ENCODE results near the gene PAWR.
"Not testable (repeated sequence)": the region's sequence is repeated elsewhere in the genome, so short reads cannot be mapped to it uniquely, and the experiment has no call there.

Gene PAWR

DNA sequence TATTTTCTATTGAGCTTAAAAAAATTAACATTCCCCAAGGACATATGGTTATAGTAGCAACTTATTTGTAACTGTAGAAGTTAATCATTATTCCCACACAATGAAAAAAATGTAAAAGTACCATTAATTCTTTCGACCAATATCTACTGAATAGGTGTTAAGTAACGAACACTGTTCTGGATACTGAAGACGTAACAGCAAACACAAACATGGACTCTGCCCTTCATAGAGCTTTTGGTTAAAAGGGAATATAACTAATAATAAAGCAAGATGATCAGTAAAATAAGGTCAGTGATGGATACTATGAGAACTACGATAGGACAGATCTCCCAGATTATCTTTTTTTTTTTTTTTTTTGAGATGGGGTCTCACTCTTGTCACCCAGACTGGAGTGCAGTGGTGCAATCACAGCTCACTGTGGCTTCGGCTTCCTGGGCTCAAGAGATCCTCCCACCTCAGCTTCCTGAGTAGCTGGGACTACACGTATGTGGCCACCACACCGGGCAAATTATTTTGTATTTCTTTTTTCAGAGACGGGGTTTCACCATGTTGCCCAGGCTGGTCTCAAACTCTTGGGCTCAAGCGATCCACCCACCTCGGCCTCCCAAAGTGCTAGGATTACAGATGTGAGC lies 93.9 kb downstream of the PAWR start:
- H3K36me3 ChIP-seq (ENCODE audit: control insufficient read depth, insufficient read depth, low read length) = no peaks in the 10 kb centered on the region
- H3K27me3 ChIP-seq (ENCODE audit: control insufficient read depth, insufficient read depth, low read length) = no peaks in the 10 kb centered on the region
- H3K4me1 ChIP-seq (ENCODE audit: control insufficient read depth, insufficient read depth, low read length) = no peaks in the 10 kb centered on the region
- no peak overlapping the region for H3K4me3 ChIP-seq (ENCODE audit: low read length)
- H3K27ac ChIP-seq (ENCODE audit: low read depth, low read length) = no peak overlapping the region
- H3K9ac ChIP-seq (ENCODE audit: low read length) = no peak overlapping the region

DNA sequence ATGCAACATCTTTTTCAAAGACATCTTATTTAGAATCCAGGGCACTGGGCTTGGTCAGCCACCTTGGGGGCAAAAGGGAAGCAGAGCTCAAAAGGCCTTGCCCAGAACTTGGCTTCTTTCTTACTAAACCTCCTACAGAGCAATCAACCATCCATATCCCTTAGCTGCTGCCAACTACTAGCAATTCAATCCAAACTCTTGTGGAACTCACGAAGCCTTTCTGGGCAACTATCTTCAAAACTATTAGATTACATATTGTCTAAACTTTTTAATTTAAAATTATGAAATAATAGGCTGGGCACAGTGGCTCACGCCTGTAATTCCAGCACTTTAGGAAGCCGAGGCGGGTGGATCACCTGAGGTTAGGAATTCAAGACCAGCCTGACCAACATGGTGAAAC lies 95.5 kb downstream of the PAWR start:
- Histone ChIP-seq H3K36me3 (ENCODE audit: control insufficient read depth, insufficient read depth, low read length) (no peaks in the 10 kb centered on the region), H3K4me3 (ENCODE audit: low read length) (no peak overlapping the region), H3K9ac (ENCODE audit: low read length) (no peak overlapping the region), H3K27ac (ENCODE audit: low read depth, low read length) (no peak overlapping the region), H3K4me1 (ENCODE audit: control insufficient read depth, insufficient read depth, low read length) (no peaks in the 10 kb centered on the region), H3K27me3 (ENCODE audit: control insufficient read depth, insufficient read depth, low read length) (no peaks in the 10 kb centered on the region)

DNA sequence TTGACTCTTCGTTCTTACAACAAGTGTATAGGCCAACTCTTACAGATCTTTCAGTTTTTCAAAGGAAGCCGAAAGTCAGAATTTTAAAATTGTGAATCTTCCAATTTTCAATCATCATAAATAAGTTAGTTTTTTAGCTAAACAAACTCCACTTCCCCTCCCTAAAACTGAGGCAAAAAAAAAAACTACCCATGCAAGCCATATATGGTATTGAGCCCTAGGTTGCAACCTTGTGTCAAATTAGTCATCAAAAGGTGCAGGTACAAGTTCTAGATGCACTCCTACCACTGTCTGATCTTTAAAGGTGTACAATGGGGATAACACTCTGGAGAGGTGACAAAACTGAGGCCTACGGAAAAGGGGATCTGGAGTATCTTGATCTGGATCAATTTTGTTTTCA lies 97.9 kb downstream of the PAWR start:
- Histone ChIP-seq H3K4me3 (ENCODE audit: low read length) (no peak overlapping the region), H3K36me3 (ENCODE audit: control insufficient read depth, insufficient read depth, low read length) (no peaks in the 10 kb centered on the region), H3K4me1 (ENCODE audit: control insufficient read depth, insufficient read depth, low read length) (no peaks in the 10 kb centered on the region), H3K27ac (ENCODE audit: low read depth, low read length) (no peak overlapping the region), H3K9ac (ENCODE audit: low read length) (no peak overlapping the region), H3K27me3 (ENCODE audit: control insufficient read depth, insufficient read depth, low read length) (no peaks in the 10 kb centered on the region)

DNA sequence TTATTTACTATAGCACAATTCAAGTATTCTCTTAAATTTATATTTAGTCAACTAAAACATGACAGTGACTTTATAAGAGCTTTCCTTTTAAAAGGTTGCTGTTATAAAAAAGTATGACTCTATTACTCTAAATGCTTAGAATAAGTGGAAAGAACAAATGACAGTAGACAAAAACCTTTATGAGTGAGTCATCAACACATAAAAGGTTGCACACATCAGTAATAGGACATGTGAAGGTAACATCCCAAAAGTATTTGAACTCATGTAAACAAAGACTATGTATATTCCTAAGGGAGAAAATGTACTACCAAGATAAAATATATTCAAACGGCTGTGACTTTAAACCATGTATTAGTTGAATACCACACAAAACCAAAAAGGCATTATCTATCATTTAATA lies 98.8 kb downstream of the PAWR start:
- no peak overlapping the region for H3K4me3 ChIP-seq (ENCODE audit: low read length)
- H3K9ac ChIP-seq (ENCODE audit: low read length) = no peak overlapping the region
- no peak overlapping the region for H3K27ac ChIP-seq (ENCODE audit: low read depth, low read length)
- H3K4me1 ChIP-seq (ENCODE audit: control insufficient read depth, insufficient read depth, low read length) = no peaks in the 10 kb centered on the region
- H3K36me3 ChIP-seq (ENCODE audit: control insufficient read depth, insufficient read depth, low read length) = no peaks in the 10 kb centered on the region
- H3K27me3 ChIP-seq (ENCODE audit: control insufficient read depth, insufficient read depth, low read length) = no peaks in the 10 kb centered on the region

DNA sequence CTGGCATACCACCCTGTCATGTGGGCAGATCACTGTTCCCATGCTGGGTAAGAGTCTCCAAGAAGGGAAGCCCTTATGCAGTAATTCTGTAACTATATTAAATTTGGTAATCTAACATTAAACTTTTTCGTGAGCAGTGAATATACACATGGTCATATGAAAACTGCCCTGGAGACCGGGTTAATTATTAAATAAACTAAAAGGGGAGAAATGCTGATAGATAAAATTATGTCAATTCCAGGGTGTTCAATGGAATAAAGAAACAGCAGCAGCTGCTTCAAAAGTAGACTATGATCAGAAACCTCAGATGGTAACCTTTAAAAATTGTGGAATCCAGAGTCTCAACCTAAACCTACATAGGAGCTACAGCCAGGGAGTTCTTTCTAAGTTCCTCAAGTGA lies 100.0 kb downstream of the PAWR start:
- Histone ChIP-seq H3K9ac (ENCODE audit: low read length) (no peak overlapping the region), H3K27ac (ENCODE audit: low read depth, low read length) (no peak overlapping the region), H3K4me3 (ENCODE audit: low read length) (no peak overlapping the region), H3K27me3 (ENCODE audit: control insufficient read depth, insufficient read depth, low read length) (no peaks in the 10 kb centered on the region), H3K36me3 (ENCODE audit: control insufficient read depth, insufficient read depth, low read length) (no peaks in the 10 kb centered on the region), H3K4me1 (ENCODE audit: control insufficient read depth, insufficient read depth, low read length) (no peaks in the 10 kb centered on the region)

DNA sequence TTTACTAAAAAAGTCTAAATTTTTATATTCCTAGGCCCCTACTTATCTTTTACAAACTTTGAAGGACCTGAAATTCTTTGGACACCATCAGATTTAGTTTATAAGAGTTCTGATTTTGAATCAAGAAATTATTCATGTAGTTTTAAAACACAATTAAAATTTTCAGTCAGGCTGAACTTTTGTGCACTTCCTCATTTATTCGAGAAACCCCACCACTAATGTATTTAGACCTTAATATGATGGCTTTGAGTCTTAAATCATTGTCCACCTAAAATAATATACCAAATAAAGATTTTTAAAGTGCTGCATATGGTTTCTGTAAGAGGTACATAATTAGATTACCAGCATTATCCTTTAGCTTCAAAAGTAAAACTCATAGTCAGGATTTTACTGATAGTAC lies 103.4 kb downstream of the PAWR start:
- Histone ChIP-seq H3K4me1 (ENCODE audit: control insufficient read depth, insufficient read depth, low read length) (no peaks in the 10 kb centered on the region), H3K27ac (ENCODE audit: low read depth, low read length) (no peak overlapping the region), H3K36me3 (ENCODE audit: control insufficient read depth, insufficient read depth, low read length) (no peaks in the 10 kb centered on the region), H3K27me3 (ENCODE audit: control insufficient read depth, insufficient read depth, low read length) (no peaks in the 10 kb centered on the region), H3K4me3 (ENCODE audit: low read length) (no peak overlapping the region), H3K9ac (ENCODE audit: low read length) (no peak overlapping the region)

DNA sequence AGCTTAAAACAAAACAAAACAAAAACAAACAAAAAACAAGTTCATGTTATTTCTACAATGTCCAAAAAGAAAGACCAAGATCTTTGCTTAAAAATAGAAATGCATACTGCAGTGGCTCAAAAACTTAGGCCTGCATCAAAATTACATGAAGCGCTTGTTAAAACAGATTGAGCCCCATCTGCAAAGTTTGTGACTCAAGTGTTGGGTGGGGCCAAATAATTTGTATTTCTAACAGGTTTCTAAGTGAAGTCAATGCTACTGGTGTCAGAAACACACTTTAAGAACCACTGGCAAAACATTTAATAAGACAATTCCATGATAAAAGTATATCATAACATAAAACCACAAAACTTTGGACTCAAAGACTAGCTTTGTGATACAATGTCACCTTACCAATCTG lies 105.6 kb downstream of the PAWR start:
- Histone ChIP-seq H3K27ac (ENCODE audit: low read depth, low read length) (no peak overlapping the region), H3K36me3 (ENCODE audit: control insufficient read depth, insufficient read depth, low read length) (no peaks in the 10 kb centered on the region), H3K9ac (ENCODE audit: low read length) (no peak overlapping the region), H3K4me3 (ENCODE audit: low read length) (no peak overlapping the region), H3K4me1 (ENCODE audit: control insufficient read depth, insufficient read depth, low read length) (no peaks in the 10 kb centered on the region), H3K27me3 (ENCODE audit: control insufficient read depth, insufficient read depth, low read length) (no peaks in the 10 kb centered on the region)

DNA sequence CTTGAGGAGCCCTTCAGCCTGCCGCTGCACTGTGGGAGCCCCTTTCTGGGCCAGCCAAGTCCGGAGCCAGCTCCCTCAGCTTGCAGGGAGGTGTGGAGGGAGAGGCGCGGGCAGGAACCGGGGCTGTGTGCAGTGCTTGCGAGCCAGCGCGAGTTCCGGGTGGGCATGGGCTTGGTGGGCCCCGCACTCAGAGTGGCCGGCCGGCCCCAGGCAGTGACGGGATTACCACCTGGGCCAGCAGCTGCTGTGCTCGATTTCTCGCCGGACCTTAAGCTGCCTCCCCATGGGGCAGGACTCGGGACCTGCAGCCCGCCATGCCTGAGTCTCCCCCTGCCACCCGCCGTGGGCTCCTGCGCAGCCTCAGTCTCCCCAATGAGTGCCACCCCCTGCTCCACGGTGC lies 116.9 kb downstream of the PAWR start:
- no peak overlapping the region for H3K4me3 ChIP-seq (ENCODE audit: low read length)
- H3K36me3 ChIP-seq (ENCODE audit: control insufficient read depth, insufficient read depth, low read length) = peaks cover 2% of the 10 kb centered on the region
- no peaks in the 10 kb centered on the region for H3K27me3 ChIP-seq (ENCODE audit: control insufficient read depth, insufficient read depth, low read length)
- H3K27ac ChIP-seq (ENCODE audit: low read depth, low read length) = no peak overlapping the region
- no peaks in the 10 kb centered on the region for H3K4me1 ChIP-seq (ENCODE audit: control insufficient read depth, insufficient read depth, low read length)
- no peak overlapping the region for H3K9ac ChIP-seq (ENCODE audit: low read length)

DNA sequence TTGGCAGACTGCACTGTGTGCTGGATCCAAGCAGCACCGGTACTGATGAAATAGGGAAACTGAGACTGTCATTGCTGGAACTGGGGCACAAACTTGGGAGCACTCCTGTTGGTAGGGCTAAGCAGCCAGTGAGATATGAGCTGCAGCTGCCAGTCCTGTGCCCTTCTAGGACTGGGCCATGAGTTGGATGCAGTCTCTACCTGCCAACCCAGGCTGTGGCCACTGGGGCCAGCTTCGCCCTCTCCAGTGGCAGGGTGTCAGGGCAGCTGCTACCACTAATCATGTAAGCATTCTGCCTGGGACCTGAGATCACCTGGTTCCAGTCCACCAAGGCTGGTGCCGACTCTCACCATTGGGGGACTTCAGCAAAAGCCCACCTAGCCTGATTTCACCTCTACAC lies 121.1 kb downstream of the PAWR start:
- no peak overlapping the region for H3K4me3 ChIP-seq (ENCODE audit: low read length)

DNA sequence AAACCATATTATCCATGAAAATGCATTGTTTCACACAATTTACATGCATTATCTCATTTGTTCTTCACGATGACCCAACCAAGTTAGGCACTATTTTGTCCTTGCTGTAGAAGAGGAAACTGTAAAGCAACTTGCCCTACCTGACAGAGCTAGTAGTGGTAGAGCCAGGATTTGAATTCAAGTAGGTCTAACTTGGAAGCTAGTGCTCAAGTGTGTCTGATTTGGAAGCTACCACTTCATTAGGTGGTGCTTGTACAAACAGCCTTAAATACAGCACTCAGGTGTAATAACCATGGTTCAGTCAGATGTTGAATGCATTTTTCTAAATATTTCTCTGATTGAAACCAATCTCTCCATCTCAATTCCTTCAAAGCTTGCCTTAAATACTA lies 123.6 kb downstream of the PAWR start:
- peaks cover 2% of the 10 kb centered on the region for H3K36me3 ChIP-seq (ENCODE audit: control insufficient read depth, insufficient read depth, low read length)
- no peak overlapping the region for H3K9ac ChIP-seq (ENCODE audit: low read length)
- no peak overlapping the region for H3K4me3 ChIP-seq (ENCODE audit: low read length)
- no peaks in the 10 kb centered on the region for H3K4me1 ChIP-seq (ENCODE audit: control insufficient read depth, insufficient read depth, low read length)
- H3K27me3 ChIP-seq (ENCODE audit: control insufficient read depth, insufficient read depth, low read length) = no peaks in the 10 kb centered on the region
- no peak overlapping the region for H3K27ac ChIP-seq (ENCODE audit: low read depth, low read length)

More for the DNA sequence above, 121.1 kb downstream of the PAWR start:
- no peak overlapping the region for H3K9ac ChIP-seq (ENCODE audit: low read length)
- peaks cover 2% of the 10 kb centered on the region for H3K36me3 ChIP-seq (ENCODE audit: control insufficient read depth, insufficient read depth, low read length)
- H3K4me1 ChIP-seq (ENCODE audit: control insufficient read depth, insufficient read depth, low read length) = no peaks in the 10 kb centered on the region
- no peak overlapping the region for H3K27ac ChIP-seq (ENCODE audit: low read depth, low read length)
- H3K27me3 ChIP-seq (ENCODE audit: control insufficient read depth, insufficient read depth, low read length) = no peaks in the 10 kb centered on the region

DNA sequence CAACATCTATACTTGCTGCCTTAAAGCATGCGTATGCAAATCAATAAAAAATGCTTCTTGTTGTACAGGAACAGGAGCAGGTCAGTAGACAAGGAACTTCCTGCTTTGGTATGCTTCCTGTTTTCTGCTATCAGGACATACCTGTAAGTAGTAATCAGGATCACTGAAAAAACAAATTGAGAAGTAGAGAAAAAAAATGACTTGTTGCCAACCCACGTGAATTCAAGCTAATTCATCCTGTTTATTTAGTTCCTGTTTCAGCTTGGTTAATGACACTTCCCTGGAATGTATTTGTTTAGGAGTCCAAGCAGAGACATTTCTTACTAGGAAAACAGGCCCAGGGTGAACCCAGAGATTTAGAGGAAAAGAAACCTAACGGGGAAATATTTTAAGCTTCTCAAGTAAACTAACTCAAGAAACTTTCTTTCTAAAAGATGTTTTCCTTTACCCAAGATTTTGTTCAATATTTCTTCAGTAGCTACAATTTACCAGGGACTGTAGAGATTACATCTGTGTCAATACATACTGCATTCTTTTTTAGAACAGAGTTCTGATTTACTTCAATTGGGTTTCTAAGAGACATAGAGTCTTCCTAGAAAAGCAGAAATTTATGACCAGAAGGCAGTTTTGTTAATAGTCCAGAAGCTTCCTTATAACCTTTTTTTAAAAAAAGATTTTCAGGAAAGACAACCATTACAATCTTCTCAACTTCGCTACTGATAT lies 124.2 kb downstream of the PAWR start:
- Histone ChIP-seq H3K27me3 (ENCODE audit: control insufficient read depth, insufficient read depth, low read length) (no peaks in the 10 kb centered on the region), H3K27ac (ENCODE audit: low read depth, low read length) (no peak overlapping the region), H3K36me3 (ENCODE audit: control insufficient read depth, insufficient read depth, low read length) (peaks cover 2% of the 10 kb centered on the region), H3K4me3 (ENCODE audit: low read length) (no peak overlapping the region), H3K9ac (ENCODE audit: low read length) (no peak overlapping the region), H3K4me1 (ENCODE audit: control insufficient read depth, insufficient read depth, low read length) (no peaks in the 10 kb centered on the region)

DNA sequence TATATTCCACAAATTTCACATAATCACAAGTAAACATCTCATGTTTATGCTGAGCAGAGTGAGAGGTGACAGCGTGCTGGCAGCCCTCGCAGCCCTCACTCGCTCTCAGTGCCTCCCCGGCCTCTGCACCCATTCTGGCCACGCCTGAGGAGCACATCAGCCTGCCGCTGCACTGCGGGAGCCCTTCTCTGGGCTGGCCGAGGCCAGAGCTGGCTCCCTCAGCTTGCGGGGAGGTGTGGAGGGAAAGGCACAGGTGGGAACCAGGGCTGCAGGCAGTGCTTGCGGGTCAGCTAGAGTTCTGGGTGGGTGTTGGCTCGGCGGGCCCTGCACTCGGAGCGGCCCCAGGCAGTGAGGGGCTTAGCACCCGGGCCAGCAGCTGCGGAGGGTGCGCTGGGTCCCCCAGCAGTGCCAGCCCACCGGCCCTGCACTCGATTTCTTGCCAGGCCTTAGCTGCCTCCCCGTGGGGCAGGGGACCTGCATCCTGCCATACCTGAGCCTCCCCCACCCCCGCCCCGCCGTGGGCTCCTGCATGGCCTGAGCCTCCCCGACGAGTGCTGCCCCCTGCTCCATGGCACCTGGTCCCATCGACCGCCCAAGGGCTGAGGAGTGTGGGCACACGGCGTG lies 125.9 kb downstream of the PAWR start:
- H3K4me1 ChIP-seq (ENCODE audit: control insufficient read depth, insufficient read depth, low read length); H3K36me3 ChIP-seq (ENCODE audit: control insufficient read depth, insufficient read depth, low read length); H3K9ac ChIP-seq (ENCODE audit: low read length); H3K4me3 ChIP-seq (ENCODE audit: low read length); H3K27me3 ChIP-seq (ENCODE audit: control insufficient read depth, insufficient read depth, low read length); H3K27ac ChIP-seq (ENCODE audit: low read depth, low read length): not testable (repeated sequence)
